OCI-LY3 (cell line): Measurements from ENCODE around the gene LRRC55.

ENCODE experiments used
- H2AFZ ChIP-seq: fragments of 200-600, 300-600 bp; shearing (Covaris generic); 2 replicates; pipeline ENCODE4 v1.6.0; 2014; ENCODE audit warnings: antibody characterized with exemption, low read depth, low read length
- H3K27ac ChIP-seq: fragments of 200-600, 300-600 bp; sonication (generic); 2 replicates; pipeline ENCODE4 v1.5.1; 2014; ENCODE audit warnings: mild to moderate bottlenecking, low read length, moderate library complexity, mixed read lengths
- H3K27me3 ChIP-seq: fragments of 200-600, 300-600 bp; sonication (generic); 2 replicates; pipeline ENCODE4 v1.6.1; 2014; ENCODE audit warnings: low read depth, low read length, mixed read lengths
- H3K36me3 ChIP-seq: fragments of 200-600, 300-600 bp; sonication (generic); replicated peaks from 2 replicates; pipeline ENCODE3; 2014; ENCODE audit warnings: low read depth, low read length, mixed read lengths
- H3K4me1 ChIP-seq: fragments of 300-600, 200-600 bp; sonication (generic); 2 replicates; pipeline ENCODE4 v1.6.1; 2014; ENCODE audit warnings: low read length, mixed read lengths
- H3K4me2 ChIP-seq: fragments of 200-600, 300-600 bp; sonication (generic); 2 replicates; pipeline ENCODE4 v1.6.1; 2014; ENCODE audit warnings: low read length, mixed read lengths
- H3K4me3 ChIP-seq: fragments of 300-600, 200-600 bp; sonication (generic); 2 replicates; pipeline ENCODE4 v1.5.1; 2014; ENCODE audit warnings: antibody characterized with exemption, mild to moderate bottlenecking, low read length, moderate library complexity
- H3K79me2 ChIP-seq: fragments of 300-600, 200-600 bp; shearing (Covaris generic); 2 replicates; pipeline ENCODE4 v1.6.1; 2014; ENCODE audit warnings: mild to moderate bottlenecking, low read length, mixed read lengths
- H3K9ac ChIP-seq: fragments of 300-600, 200-600 bp; shearing (Covaris generic); 2 replicates; pipeline ENCODE4 v1.6.0; 2014; ENCODE audit warnings: mild to moderate bottlenecking, low read length, moderate library complexity
- H3K9me3 ChIP-seq: fragments of 200-600, 300-600 bp; shearing (Covaris generic); 2 replicates; pipeline ENCODE4 v1.6.1; 2014; ENCODE audit warnings: low read length, mixed read lengths; ENCODE audit not compliant: insufficient read depth
- H4K20me1 ChIP-seq: fragments of 200-600, 300-600 bp; sonication (generic); 2 replicates; pipeline ENCODE4 v1.6.1; 2016; ENCODE audit warnings: low read length, mixed read lengths; ENCODE audit not compliant: insufficient read depth
- CTCF ChIP-seq: fragments of 200-600, 300-600 bp; sonication (generic); IDR thresholded peaks from 2 replicates; pipeline ENCODE4 v1.5.1; 2014; ENCODE audit warnings: antibody characterized with exemption, low read length, low read depth
- EZH2phosphoT487 ChIP-seq: fragments of 200-600 bp; shearing (Covaris generic); IDR thresholded peaks from 2 replicates; pipeline ENCODE4 v1.6.1; 2018; ENCODE audit warnings: antibody characterized with exemption, mixed run types, low read depth

Gene LRRC55

GRCh38 chr11:57153448-57153847 lies 28.3 kb upstream of the LRRC55 start:
- H3K27me3 ChIP-seq = peaks cover 32% of the 10 kb centered on the region
- no peak overlapping the region for H3K9ac ChIP-seq
- peaks cover 9% of the 10 kb centered on the region for H3K4me1 ChIP-seq
- TF ChIP-seq EZH2phosphoT487 = no peak
- TF ChIP-seq CTCF = no peak
- no peak overlapping the region for H2AFZ ChIP-seq
- H3K4me2 ChIP-seq = no peak overlapping the region
- H3K27ac ChIP-seq = no peak overlapping the region
- H3K79me2 ChIP-seq = no peaks in the 10 kb centered on the region
- H4K20me1 ChIP-seq = no peaks in the 10 kb centered on the region
- H3K36me3 ChIP-seq = no peaks in the 10 kb centered on the region
- no peak overlapping the region for H3K4me3 ChIP-seq
- no peaks in the 10 kb centered on the region for H3K9me3 ChIP-seq

- Histone ChIP-seq H3K27me3 (peaks cover 31% of the 10 kb centered on the region), H3K4me1 (peaks cover 9% of the 10 kb centered on the region), H3K4me2 (no peak overlapping the region), H3K36me3 (no peaks in the 10 kb centered on the region), H4K20me1 (no peaks in the 10 kb centered on the region), H2AFZ (no peak overlapping the region), H3K9me3 (no peaks in the 10 kb centered on the region), H3K4me3 (no peak overlapping the region), H3K9ac (no peak overlapping the region), H3K27ac (no peak overlapping the region), H3K79me2 (no peaks in the 10 kb centered on the region)
- TF ChIP-seq EZH2phosphoT487 (no peak), CTCF (no peak)
Observed at GRCh38 chr11:57154739-57155138, 27.0 kb upstream of the LRRC55 start.

GRCh38 chr11:57155400-57155799 lies 26.4 kb upstream of the LRRC55 start:
- H4K20me1 ChIP-seq = no peaks in the 10 kb centered on the region
- no peak overlapping the region for H3K27ac ChIP-seq
- no peaks in the 10 kb centered on the region for H3K79me2 ChIP-seq
- H3K9me3 ChIP-seq = no peaks in the 10 kb centered on the region
- peaks cover 9% of the 10 kb centered on the region for H3K4me1 ChIP-seq
- TF ChIP-seq CTCF = no peak
- no peak for TF ChIP-seq EZH2phosphoT487
- H3K9ac ChIP-seq = no peak overlapping the region
- 0 out of 2 replicates have a peak overlapping the region, but pooled peaks have one; percentile 5 for H3K4me2 ChIP-seq
- H3K36me3 ChIP-seq = no peaks in the 10 kb centered on the region
- H2AFZ ChIP-seq = no peak overlapping the region
- no peak overlapping the region for H3K4me3 ChIP-seq
- peaks cover 33% of the 10 kb centered on the region for H3K27me3 ChIP-seq

- no peak overlapping the region for H2AFZ ChIP-seq
- H3K27ac ChIP-seq = no peak overlapping the region
- no peaks in the 10 kb centered on the region for H3K9me3 ChIP-seq
- H3K36me3 ChIP-seq = no peaks in the 10 kb centered on the region
- H4K20me1 ChIP-seq = no peaks in the 10 kb centered on the region
- H3K79me2 ChIP-seq = no peaks in the 10 kb centered on the region
- 0 out of 2 replicates have a peak overlapping the region, but pooled peaks have one; percentile 5 for H3K4me2 ChIP-seq
- no peak overlapping the region for H3K9ac ChIP-seq
- H3K27me3 ChIP-seq = peaks cover 33% of the 10 kb centered on the region
- H3K4me1 ChIP-seq = peaks cover 9% of the 10 kb centered on the region
- no peak overlapping the region for H3K4me3 ChIP-seq
- TF ChIP-seq CTCF (no peak), EZH2phosphoT487 (no peak)
Observed at GRCh38 chr11:57155838-57156607, 25.7 kb upstream of the LRRC55 start.
